Keratinocyte (primary cell): ENCODE data around the gene BBS12. TPM values are rescaled to one million over a fixed set of nuclear protein-coding genes. Genes with fewer than 3 reads are reported as not detected.
A peak's percentile ranks its signal among the peaks of the same experiment; 100 is the strongest.

Experiments
- DNase-seq: peaks from one replicate; pipeline ENCODE4 v3.0.0-alpha.2; 2011; ENCODE audit warnings: low read depth, missing footprints, low spot score
- FAIRE-seq: peaks from 2 replicates; lab custom pipeline; 2011; peaks lifted over from hg19 to GRCh38; lab: Jason Lieb, UNC
- H2AFZ ChIP-seq: 2 replicates; pipeline ENCODE4 v1.6.0; 2012; ENCODE audit warnings: low read length, control low read depth, inconsistent platforms; ENCODE audit not compliant: control insufficient read depth
- H3K27ac ChIP-seq: 2 replicates; pipeline ENCODE4 v1.5.1; 2011; ENCODE audit warnings: low read length; ENCODE audit not compliant: control insufficient read depth, insufficient read depth
- H3K27me3 ChIP-seq: 3 replicates; pipeline ENCODE4 v1.6.0; 2011; ENCODE audit warnings: low read length; ENCODE audit not compliant: control insufficient read depth, insufficient read depth; ENCODE audit errors: extremely low read depth
- H3K36me3 ChIP-seq, 2 experiments: 2 replicates in 1 of 2; 3 replicates in 1 of 2; pipeline ENCODE4 v1.5.1; 2011; ENCODE audit warnings: low read length in 2 of 2, mild to moderate bottlenecking in 1 of 2; ENCODE audit not compliant: control insufficient read depth in 2 of 2, insufficient read depth in 2 of 2; ENCODE audit errors: extremely low read depth in 1 of 2
- H3K4me1 ChIP-seq: 3 replicates; pipeline ENCODE4 v1.5.1; 2011; ENCODE audit warnings: low read length; ENCODE audit not compliant: control insufficient read depth, insufficient read depth; ENCODE audit errors: extremely low read depth
- H3K4me2 ChIP-seq: 3 replicates; pipeline ENCODE4 v1.6.0; 2011; ENCODE audit warnings: low read depth, low read length; ENCODE audit not compliant: control insufficient read depth, insufficient read depth; ENCODE audit errors: extremely low read depth
- H3K4me3 ChIP-seq, 3 experiments: fragments of 200-600 bp in 1 of 3; sonication (generic) in 1 of 3; 2 replicates in 2 of 3; 3 replicates in 1 of 3; pipeline ENCODE4 v1.5.1; 2011 to 2016; ENCODE audit warnings: low read length in 3 of 3, mild to moderate bottlenecking in 3 of 3, control low read depth in 2 of 3, inconsistent platforms in 1 of 3, low read depth in 1 of 3, mixed read lengths in 1 of 3, mixed run types in 1 of 3, moderate library complexity in 1 of 3; ENCODE audit not compliant: control insufficient read depth in 2 of 3, insufficient read depth in 2 of 3; ENCODE audit errors: extremely low read depth in 1 of 3
- H3K79me2 ChIP-seq: 2 replicates; pipeline ENCODE4 v1.6.0; 2012; ENCODE audit warnings: low read length; ENCODE audit not compliant: control insufficient read depth, insufficient read depth
- H3K9ac ChIP-seq: 3 replicates; pipeline ENCODE4 v1.6.0; 2011; ENCODE audit warnings: low read length; ENCODE audit not compliant: control insufficient read depth, insufficient read depth; ENCODE audit errors: extremely low read depth
- H3K9me1 ChIP-seq: 3 replicates; pipeline ENCODE4 v1.6.0; 2011; ENCODE audit warnings: low read length; ENCODE audit not compliant: control insufficient read depth, insufficient read depth; ENCODE audit errors: extremely low read depth
- H3K9me3 ChIP-seq: 2 replicates; pipeline ENCODE4 v1.5.1; 2012; ENCODE audit warnings: low read depth, low read length; ENCODE audit not compliant: control insufficient read depth
- H4K20me1 ChIP-seq: 3 replicates; pipeline ENCODE4 v1.6.0; 2011; ENCODE audit warnings: low read length; ENCODE audit not compliant: control insufficient read depth, insufficient read depth; ENCODE audit errors: extremely low read depth
- CTCF ChIP-seq, 3 experiments: IDR thresholded peaks in 1 of 3; conservative IDR thresholded peaks in 1 of 3; optimal IDR thresholded peaks in 1 of 3; 2 replicates in 2 of 3; 3 replicates in 1 of 3; pipeline versions ENCODE3 to v1.5.1; 2011; ENCODE audit warnings: low read length in 3 of 3, mild to moderate bottlenecking in 3 of 3, moderate library complexity in 2 of 3, control low read depth in 1 of 3, inconsistent platforms in 1 of 3; ENCODE audit not compliant: insufficient read depth in 2 of 3; ENCODE audit errors: extremely low read depth in 1 of 3
- EZH2 ChIP-seq: IDR thresholded peaks from one replicate; pipeline ENCODE4 v1.6.1; 2012; ENCODE audit warnings: inconsistent platforms, mild to moderate bottlenecking, low read length, moderate library complexity
- dilution Hi-C: fragments of 300-500 bp; cut with MboI; formaldehyde crosslinking; loops from one replicate; pipeline ENCODE4 v1.7.0; 2020; ENCODE audit warnings: low sequenced_read_pairs; ENCODE audit not compliant: extremely low pct_ligation_motif_present
- polyA plus RNA-seq, 5 experiments: library from polyadenylated mRNA; depleted of rRNA in 3 of 5; stranded (reverse) in 3 of 5; stranded (forward) in 1 of 5; unstranded in 1 of 5; fragments of >200 nt; gene quantifications; 1 replicate in 1 of 5; 2 replicates in 3 of 5; 3 replicates in 1 of 5; pipeline versions ENCODE4 v1.2.1 to v1.2.3, GENCODE V29; 2011 to 2012; ENCODE audit warnings: missing spikeins in 2 of 5, low read depth in 1 of 5, low replicate concordance in 1 of 5

BBS12 gene
- polyA plus RNA-seq, 1 donor (not counting 4 experiments of a cell fraction or from before 2014, with no cell fraction given) = 2.5 TPM

- Histone ChIP-seq H3K79me2 (no peaks in the 10 kb centered on the region), H3K4me3 (no peak overlapping the region), H2AFZ (no peak overlapping the region), H3K4me1 (peaks cover 13% of the 10 kb centered on the region), H3K9ac (no peak overlapping the region), H3K9me1 (no peaks in the 10 kb centered on the region), H4K20me1 (no peaks in the 10 kb centered on the region), H3K27ac (no peak overlapping the region), H3K9me3 (no peaks in the 10 kb centered on the region), H3K36me3 (peaks cover 0 to 6% of the 10 kb centered on the region in 2 experiments), H3K4me2 (peak overlapping the region; percentile 7), H3K27me3 (no peaks in the 10 kb centered on the region)
- TF ChIP-seq CTCF (optimal IDR thresholded peaks at IDR 0.05 in 1 of 3, IDR thresholded peaks at IDR 0.05 in 1 of 3, conservative IDR thresholded peaks at IDR 0.05 in 1 of 3; ENCODE audit: extremely low read depth in 1 of 3, insufficient read depth in 2 of 3, low read length in 3 of 3) (no peak), EZH2 (no peak)
- DNase-seq = no peak
- dilution Hi-C loops = no loop called here
- peak; percentile 87 for FAIRE-seq
These were observed 6.7 kb downstream of the BBS12 start for GRCh38 chr4:122739174-122739573.

- Histone ChIP-seq H3K9ac (no peak overlapping the region), H3K9me1 (no peaks in the 10 kb centered on the region), H3K4me3 (no peak overlapping the region), H3K4me2 (no peak overlapping the region), H3K27ac (no peak overlapping the region), H3K79me2 (no peaks in the 10 kb centered on the region), H3K27me3 (no peaks in the 10 kb centered on the region), H3K9me3 (no peaks in the 10 kb centered on the region), H4K20me1 (no peaks in the 10 kb centered on the region), H2AFZ (no peak overlapping the region), H3K36me3 (peaks cover 0 to 6% of the 10 kb centered on the region in 2 experiments), H3K4me1 (peaks cover 17% of the 10 kb centered on the region)
- dilution Hi-C loops = no loop called here
- TF ChIP-seq EZH2 = no peak
- no peak for TF ChIP-seq CTCF (optimal IDR thresholded peaks at IDR 0.05 in 1 of 3, IDR thresholded peaks at IDR 0.05 in 1 of 3, conservative IDR thresholded peaks at IDR 0.05 in 1 of 3; ENCODE audit: extremely low read depth in 1 of 3, insufficient read depth in 2 of 3, low read length in 3 of 3)
- no peak for DNase-seq
- no peak for FAIRE-seq
These were observed 10.7 kb downstream of the BBS12 start for GRCh38 chr4:122742933-122743829.
